OCI-LY1 (cell line): ENCODE data around the gene TMEM106C.
A peak's percentile ranks its signal among the peaks of the same experiment; 100 is the strongest.

ENCODE experiments used
- H2AFZ ChIP-seq: fragments of 200-600 bp; sonication (generic), shearing (Covaris generic); 2 replicates; pipeline ENCODE4 v1.6.0; 2014; ENCODE audit warnings: antibody characterized with exemption, mild to moderate bottlenecking, low read length
- H3F3A ChIP-seq: fragments of 200-600 bp; sonication (generic), shearing (Covaris generic); 2 replicates; pipeline ENCODE4 v1.6.0; 2014; ENCODE audit warnings: mild to moderate bottlenecking, antibody characterized with exemption, low read length, moderate library complexity; ENCODE audit not compliant: insufficient read depth
- H3K27ac ChIP-seq: fragments of 200-600 bp; sonication (generic); 2 replicates; pipeline ENCODE4 v1.5.1; 2014; ENCODE audit warnings: low read length, mixed run types, mild to moderate bottlenecking, low read depth; ENCODE audit not compliant: poor library complexity, severe bottlenecking
- H3K27me3 ChIP-seq: fragments of 200-600 bp; sonication (generic); 2 replicates; pipeline ENCODE4 v1.6.0; 2014; ENCODE audit warnings: antibody characterized with exemption, mild to moderate bottlenecking, low read length, moderate library complexity; ENCODE audit not compliant: insufficient read depth
- H3K36me3 ChIP-seq: fragments of 200-600 bp; sonication (generic); 2 replicates; pipeline ENCODE4 v1.6.1; 2014; ENCODE audit warnings: mild to moderate bottlenecking, antibody characterized with exemption, low read length, moderate library complexity, mixed read lengths; ENCODE audit not compliant: insufficient read depth
- H3K4me1 ChIP-seq: fragments of 200-600 bp; sonication (generic); 2 replicates; pipeline ENCODE4 v1.5.1; 2014; ENCODE audit warnings: mild to moderate bottlenecking, low read length, moderate library complexity; ENCODE audit not compliant: insufficient read depth, severe bottlenecking
- H3K4me2 ChIP-seq: fragments of 200-600 bp; sonication (generic), shearing (Covaris generic); 2 replicates; pipeline ENCODE4 v1.6.1; 2014; ENCODE audit warnings: low read length
- H3K4me3 ChIP-seq: fragments of 200-600 bp; sonication (generic); 2 replicates; pipeline ENCODE4 v1.5.1; 2014; ENCODE audit warnings: low read length, low read depth, mild to moderate bottlenecking, mixed read lengths; ENCODE audit not compliant: poor library complexity, severe bottlenecking
- H3K79me2 ChIP-seq: fragments of 200-600 bp; shearing (Covaris generic); 2 replicates; pipeline ENCODE4 v1.6.1; 2016; ENCODE audit warnings: mixed run types, low read length, mixed read lengths; ENCODE audit not compliant: insufficient read depth
- H3K9ac ChIP-seq: fragments of 200-600 bp; sonication (generic), shearing (Covaris generic); 2 replicates; pipeline ENCODE4 v1.6.1; 2014; ENCODE audit warnings: mild to moderate bottlenecking, low read length, mixed read lengths
- H3K9me2 ChIP-seq: fragments of 200-600 bp; sonication (generic), shearing (Covaris generic); 2 replicates; pipeline ENCODE4 v1.6.1; 2014; ENCODE audit warnings: low read depth, mild to moderate bottlenecking, low read length, mixed read lengths
- H3K9me3 ChIP-seq: fragments of 200-600 bp; shearing (Covaris generic); 2 replicates; pipeline ENCODE4 v1.6.1; 2014; ENCODE audit warnings: low read length, mixed read lengths
- H4K20me1 ChIP-seq: fragments of 200-600 bp; sonication (generic), shearing (Covaris generic); 2 replicates; pipeline ENCODE4 v1.6.0; 2016; ENCODE audit warnings: mild to moderate bottlenecking, low read length; ENCODE audit not compliant: insufficient read depth
- EZH2 ChIP-seq: fragments of 200-600 bp; sonication (generic), shearing (Covaris generic); IDR thresholded peaks from 2 replicates; pipeline ENCODE4 v1.8.0; 2017; ENCODE audit warnings: borderline replicate concordance, mixed run types, mild to moderate bottlenecking, antibody characterized with exemption, low read length, moderate library complexity, mixed read lengths
- TF ChIP-seq, protein P1 (sequence below): fragments of 200-600 bp; sonication (generic), shearing (Covaris generic); IDR thresholded peaks from 2 replicates; pipeline ENCODE4 v1.5.1; 2017; ENCODE audit warnings: mild to moderate bottlenecking, antibody characterized with exemption, low read length, moderate library complexity, mixed read lengths

Gene TMEM106C

DNA sequence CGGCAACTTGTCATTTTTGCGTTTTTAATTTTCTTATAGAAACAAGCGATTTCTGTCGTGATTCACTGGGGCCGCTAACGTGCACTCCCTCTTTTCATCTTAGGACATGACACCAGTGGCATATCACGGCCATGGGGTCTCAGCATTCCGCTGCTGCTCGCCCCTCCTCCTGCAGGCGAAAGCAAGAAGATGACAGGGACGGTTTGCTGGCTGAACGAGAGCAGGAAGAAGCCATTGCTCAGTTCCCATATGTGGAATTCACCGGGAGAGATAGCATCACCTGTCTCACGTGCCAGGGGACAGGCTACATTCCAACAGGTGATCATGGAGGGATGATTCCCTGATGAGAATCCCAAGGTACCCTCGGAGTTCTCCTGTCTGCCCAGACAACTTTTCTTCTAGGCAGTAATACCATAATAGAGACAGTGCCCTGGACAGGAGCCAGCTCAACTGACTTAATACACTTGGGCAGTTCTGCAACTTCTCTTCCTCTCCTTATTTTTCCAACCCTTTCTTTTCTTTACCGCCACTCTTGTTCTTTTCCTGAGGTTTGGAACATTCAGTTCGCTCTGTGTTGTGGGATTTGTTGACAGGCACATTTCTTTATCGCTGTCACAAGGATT lies 821 bp downstream of the TMEM106C start:
- Histone ChIP-seq H4K20me1 (no peaks in the 10 kb centered on the region), H3K27me3 (no peaks in the 10 kb centered on the region), H3K27ac (peak overlapping the region; percentile 23), H3K4me1 (peaks cover 29% of the 10 kb centered on the region), H3K4me2 (peak overlapping the region; percentile 93), H3K4me3 (peak overlapping the region; percentile 69), H3K9me3 (no peaks in the 10 kb centered on the region), H3F3A (no peaks in the 10 kb centered on the region), H2AFZ (peak overlapping the region; percentile 1; the same call in 1 of the 2 replicates), H3K36me3 (peaks cover 51% of the 10 kb centered on the region), H3K9ac (peak overlapping the region; percentile 77), H3K79me2 (no peaks in the 10 kb centered on the region), H3K9me2 (no peaks in the 10 kb centered on the region)
- TF ChIP-seq, protein P1, sequence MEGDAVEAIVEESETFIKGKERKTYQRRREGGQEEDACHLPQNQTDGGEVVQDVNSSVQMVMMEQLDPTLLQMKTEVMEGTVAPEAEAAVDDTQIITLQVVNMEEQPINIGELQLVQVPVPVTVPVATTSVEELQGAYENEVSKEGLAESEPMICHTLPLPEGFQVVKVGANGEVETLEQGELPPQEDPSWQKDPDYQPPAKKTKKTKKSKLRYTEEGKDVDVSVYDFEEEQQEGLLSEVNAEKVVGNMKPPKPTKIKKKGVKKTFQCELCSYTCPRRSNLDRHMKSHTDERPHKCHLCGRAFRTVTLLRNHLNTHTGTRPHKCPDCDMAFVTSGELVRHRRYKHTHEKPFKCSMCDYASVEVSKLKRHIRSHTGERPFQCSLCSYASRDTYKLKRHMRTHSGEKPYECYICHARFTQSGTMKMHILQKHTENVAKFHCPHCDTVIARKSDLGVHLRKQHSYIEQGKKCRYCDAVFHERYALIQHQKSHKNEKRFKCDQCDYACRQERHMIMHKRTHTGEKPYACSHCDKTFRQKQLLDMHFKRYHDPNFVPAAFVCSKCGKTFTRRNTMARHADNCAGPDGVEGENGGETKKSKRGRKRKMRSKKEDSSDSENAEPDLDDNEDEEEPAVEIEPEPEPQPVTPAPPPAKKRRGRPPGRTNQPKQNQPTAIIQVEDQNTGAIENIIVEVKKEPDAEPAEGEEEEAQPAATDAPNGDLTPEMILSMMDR = no peak
- TF ChIP-seq EZH2 = no peak

DNA sequence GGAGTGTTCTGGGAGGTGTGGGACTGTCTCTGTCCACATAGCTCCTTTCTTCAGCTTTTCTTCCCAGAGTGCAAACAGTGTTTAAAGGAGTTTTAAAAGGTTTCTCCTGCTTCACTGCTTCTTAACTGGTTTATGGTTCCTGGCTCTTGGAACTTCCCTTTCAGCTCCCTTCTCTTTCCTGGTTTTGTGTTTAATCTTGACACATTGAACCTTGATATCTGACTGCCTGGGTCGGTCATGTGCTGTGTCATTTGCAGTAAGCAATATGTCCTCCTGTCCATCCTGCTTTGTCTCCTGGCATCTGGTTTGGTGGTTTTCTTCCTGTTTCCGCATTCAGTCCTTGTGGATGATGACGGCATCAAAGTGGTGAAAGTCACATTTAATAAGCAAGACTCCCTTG lies 2.2 kb downstream of the TMEM106C start:
- Histone ChIP-seq H2AFZ (no peak overlapping the region), H3K9me3 (no peaks in the 10 kb centered on the region), H3K4me1 (peaks cover 29% of the 10 kb centered on the region), H3K4me3 (no peak overlapping the region), H4K20me1 (no peaks in the 10 kb centered on the region), H3F3A (no peaks in the 10 kb centered on the region; the same call in 1 of the 2 replicates), H3K27me3 (no peaks in the 10 kb centered on the region), H3K27ac (no peak overlapping the region), H3K4me2 (peak overlapping the region; percentile 93; the same call in 1 of the 2 replicates), H3K9me2 (no peaks in the 10 kb centered on the region), H3K9ac (no peak overlapping the region; the same call in 1 of the 2 replicates), H3K79me2 (no peaks in the 10 kb centered on the region), H3K36me3 (peaks cover 60% of the 10 kb centered on the region)
- TF ChIP-seq, protein P1 = no peak
- TF ChIP-seq EZH2 = no peak

DNA sequence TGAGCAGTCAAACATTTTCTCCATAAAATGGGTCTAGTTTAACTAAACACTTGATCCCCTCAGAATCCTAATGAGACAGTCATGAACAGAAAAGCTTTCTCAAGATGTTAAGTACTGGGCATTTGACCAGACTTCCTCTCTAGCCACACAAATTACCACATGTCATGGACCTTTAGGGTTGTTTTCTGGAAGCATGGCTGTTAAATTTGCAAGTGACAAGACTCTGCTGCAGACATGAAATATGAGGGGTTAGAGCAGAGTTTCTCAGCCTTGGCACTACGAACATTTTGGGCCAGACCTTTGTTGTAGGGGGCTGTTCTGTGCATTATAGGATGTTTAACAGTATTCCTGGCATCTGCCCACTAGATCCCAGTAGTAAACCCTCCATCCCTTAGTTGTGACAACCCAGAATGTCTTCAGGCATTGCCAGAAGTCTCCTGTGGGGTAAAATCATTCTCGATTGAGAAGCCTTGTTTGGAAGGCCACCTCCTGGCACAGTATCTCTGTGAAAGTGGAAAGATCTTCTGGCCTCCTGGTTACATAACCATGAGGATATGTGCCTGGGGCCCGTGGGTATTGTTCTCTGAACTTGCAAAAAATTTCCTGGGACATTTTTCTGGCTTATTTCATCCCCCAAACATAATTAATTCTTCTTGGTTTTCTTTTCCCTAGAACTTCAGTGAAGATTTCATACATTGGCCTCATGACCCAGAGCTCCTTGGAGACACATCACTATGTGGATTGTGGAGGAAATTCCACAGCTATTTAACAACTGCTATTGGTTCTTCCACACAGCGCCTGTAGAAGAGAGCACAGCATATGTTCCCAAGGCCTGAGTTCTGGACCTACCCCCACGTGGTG lies 4.3 kb downstream of the TMEM106C start:
- H3K27me3 ChIP-seq = no peaks in the 10 kb centered on the region
- H4K20me1 ChIP-seq = no peaks in the 10 kb centered on the region
- H3F3A ChIP-seq = no peaks in the 10 kb centered on the region; the same call in 1 of the 2 replicates
- H3K79me2 ChIP-seq = no peaks in the 10 kb centered on the region
- no peak overlapping the region for H3K4me2 ChIP-seq
- H3K9me3 ChIP-seq = no peaks in the 10 kb centered on the region
- no peak overlapping the region for H3K9ac ChIP-seq
- no peak for TF ChIP-seq EZH2
- TF ChIP-seq, protein P1 = no peak
- no peak overlapping the region for H3K4me3 ChIP-seq
- no peaks in the 10 kb centered on the region for H3K9me2 ChIP-seq
- H3K4me1 ChIP-seq = peaks cover 28% of the 10 kb centered on the region
- no peak overlapping the region for H3K27ac ChIP-seq
- H2AFZ ChIP-seq = no peak overlapping the region
- peaks cover 60% of the 10 kb centered on the region for H3K36me3 ChIP-seq
